GM12892 (cell line): ENCODE results near the gene KRTAP4-3. TPM values are rescaled to one million over a fixed set of nuclear protein-coding genes. Genes with fewer than 3 reads are reported as not detected.
"Not testable (repeated sequence)": the region's sequence is repeated elsewhere in the genome, so short reads cannot be mapped to it uniquely, and the experiment has no call there.

Experiments
- DNase-seq: peaks from one replicate; pipeline ENCODE4 v3.0.0; 2011; ENCODE audit not compliant: insufficient read length
- FAIRE-seq: peaks from 2 replicates; lab custom pipeline; 2011; peaks lifted over from hg19 to GRCh38; lab: Jason Lieb, UNC
- POLR2A ChIP-seq: IDR thresholded peaks from 2 replicates; pipeline ENCODE4 v1.6.1; 2011; ENCODE audit warnings: low read depth, low read length, control low read depth
- POLR2AphosphoS5 ChIP-seq: IDR thresholded peaks from 2 replicates; pipeline ENCODE4 v1.6.1; 2011; ENCODE audit warnings: low read depth, low read length, control low read depth
- TAF1 ChIP-seq: IDR thresholded peaks from 2 replicates; pipeline ENCODE4 v1.6.1; 2011; ENCODE audit warnings: low read depth, mild to moderate bottlenecking, control low read depth, low read length, borderline replicate concordance
- polyA plus RNA-seq: library from polyadenylated mRNA; unstranded; fragments of >200 nt; gene quantifications from one replicate; pipeline ENCODE4 v1.2.1, GENCODE V29; 2012; ENCODE audit warnings: missing spikeins, inconsistent platforms; ENCODE audit not compliant: missing spikeins

The KRTAP4-3 gene
- polyA plus RNA-seq, result not detected

DNA sequence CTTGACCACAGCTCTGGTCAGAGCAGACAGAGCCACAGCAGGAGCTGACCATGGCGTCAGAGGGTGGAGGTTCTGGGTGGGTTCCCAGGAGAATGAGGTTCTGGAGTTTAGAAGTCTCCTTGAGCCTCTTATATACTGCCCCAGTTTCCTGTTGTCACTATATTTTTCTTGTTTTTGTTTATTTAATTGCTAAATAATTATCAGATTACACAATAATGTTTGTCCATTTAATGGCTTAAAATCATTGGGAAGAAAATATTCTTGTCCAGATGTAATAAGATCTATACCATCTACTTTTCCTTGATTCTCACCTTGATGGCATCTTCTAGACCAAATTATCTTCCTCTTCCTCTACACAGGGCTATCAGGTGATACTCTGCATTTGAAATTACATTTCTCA lies at the start of gene KRTAP4-3:
Gene KRTAP4-3, minus strand, starts transcription at position 101 of the 400 bp plus-strand sequence. Its CDS starts 49 bp downstream, at position 52.
- DNase-seq, result no peak
- no peak for FAIRE-seq
- TF ChIP-seq POLR2A (no peak), POLR2AphosphoS5 (no peak), TAF1 (no peak)

DNA sequence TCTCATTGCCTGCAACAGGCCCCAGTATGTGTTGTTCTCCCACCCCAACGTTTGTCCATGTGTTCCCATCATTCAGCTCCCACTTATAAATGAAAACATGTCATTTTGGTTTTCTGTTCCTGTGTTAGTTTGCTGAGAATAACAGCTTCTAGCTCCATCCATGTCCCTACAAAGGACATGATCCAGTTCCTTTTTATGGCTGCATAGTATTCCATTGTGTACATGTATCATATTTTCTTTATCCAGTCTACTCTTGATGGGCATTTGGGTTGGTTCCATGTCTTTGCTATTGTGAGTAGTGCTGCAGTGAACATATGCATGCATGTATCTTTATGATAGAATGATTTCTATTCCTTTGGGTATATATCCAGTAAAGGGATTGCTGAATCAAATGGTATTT lies 47.7 kb upstream of the KRTAP4-3 start:
- TF ChIP-seq POLR2A (no peak), POLR2AphosphoS5 (no peak), TAF1 (no peak)
- FAIRE-seq (no peak), DNase-seq (no peak)

DNA sequence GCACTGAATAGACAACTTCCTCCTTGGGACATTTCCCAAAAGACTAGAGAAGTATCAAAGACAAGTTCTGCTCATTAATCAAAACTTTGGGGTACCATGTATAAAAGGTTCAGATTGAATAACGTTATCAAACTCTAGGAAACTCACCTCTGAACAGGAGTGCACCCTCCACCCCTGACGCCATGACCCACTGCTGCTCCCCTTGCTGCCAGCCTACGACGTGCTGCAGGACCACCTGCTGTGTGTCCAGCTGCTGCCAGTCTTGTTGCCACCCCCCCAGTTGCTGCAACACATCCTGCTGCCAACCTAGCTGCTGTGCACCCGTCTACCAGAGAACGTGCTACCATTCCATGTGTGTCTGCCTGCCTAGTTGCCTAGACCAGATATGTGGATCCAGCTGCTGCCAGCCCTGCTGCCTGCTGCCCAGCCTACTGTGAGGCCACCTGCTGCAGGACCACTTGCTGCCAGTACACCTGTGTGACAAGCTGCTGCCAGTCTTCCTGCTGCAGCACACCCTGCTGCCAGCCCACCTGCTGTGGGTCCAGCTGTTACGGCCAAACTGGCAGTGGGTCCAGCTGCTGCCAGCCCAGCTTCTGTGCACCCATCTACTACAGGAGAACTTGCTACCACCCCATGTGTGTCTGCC lies 44.6 kb upstream of the KRTAP4-3 start:
- DNase-seq (no peak), FAIRE-seq (no peak)
- TF ChIP-seq POLR2A, result no peak

DNA sequence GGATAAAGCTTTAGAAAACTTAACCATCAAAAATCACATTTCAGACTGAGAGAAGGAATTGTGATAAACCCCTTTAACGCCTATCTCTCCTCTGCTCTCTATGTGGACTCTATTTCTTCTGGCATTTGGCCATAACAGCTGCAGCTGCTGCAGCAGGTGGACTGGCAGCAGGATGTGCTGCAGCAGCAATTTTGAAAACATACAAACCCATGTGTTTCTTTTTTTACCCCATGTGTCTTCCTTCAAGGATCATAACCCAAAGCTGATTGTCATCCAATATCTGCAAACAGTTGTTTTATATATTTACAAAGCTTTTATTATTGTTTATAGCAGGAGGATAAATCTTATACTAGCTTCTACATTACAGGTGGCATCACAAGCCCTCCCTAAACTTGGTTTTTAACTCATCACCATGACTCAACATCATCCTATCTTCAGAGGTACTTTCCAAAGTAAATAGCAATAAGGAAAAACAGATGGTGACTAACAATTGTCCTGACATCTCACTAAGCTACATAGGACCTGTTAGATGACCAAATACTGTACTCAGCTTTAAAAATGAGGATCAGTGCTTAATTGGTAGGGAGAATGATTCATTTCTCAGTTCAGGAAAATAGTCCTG lies 43.9 kb upstream of the KRTAP4-3 start:
- no peak for TF ChIP-seq POLR2AphosphoS5
- DNase-seq (no peak), FAIRE-seq (no peak)

DNA sequence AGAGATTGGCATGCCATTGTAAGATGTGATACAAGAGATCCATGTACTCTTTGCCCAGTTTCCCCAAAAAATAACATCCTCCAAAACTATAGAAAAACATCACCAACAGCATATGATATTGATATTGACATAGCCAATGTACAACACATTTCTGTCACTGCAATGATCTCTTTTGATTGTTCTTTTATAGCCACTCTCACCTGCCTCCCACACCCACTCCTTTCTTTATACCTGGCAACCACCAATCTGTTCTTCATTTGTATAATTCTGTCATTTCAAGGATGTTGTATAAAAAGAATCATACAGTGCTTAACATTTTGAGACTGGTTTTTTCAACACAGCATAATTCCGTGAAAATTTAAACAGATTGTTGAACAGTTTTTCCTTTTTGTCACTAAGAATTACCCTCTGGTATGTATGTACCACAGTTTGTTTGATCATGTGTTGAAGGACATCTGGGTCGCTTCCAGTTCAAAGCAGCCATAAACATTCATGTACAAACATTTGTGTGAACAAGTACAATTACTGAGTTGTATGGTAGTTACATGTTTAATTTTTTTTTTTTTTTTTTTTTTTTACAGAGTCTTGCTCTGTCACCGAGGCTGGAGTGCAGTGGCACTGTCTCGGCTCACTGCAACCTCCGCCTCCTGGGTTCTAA lies 31.5 kb upstream of the KRTAP4-3 start:
- no peak for FAIRE-seq
- TF ChIP-seq TAF1, result no peak
- TF ChIP-seq POLR2AphosphoS5, result no peak
- TF ChIP-seq POLR2A, result no peak
- no peak for DNase-seq

DNA sequence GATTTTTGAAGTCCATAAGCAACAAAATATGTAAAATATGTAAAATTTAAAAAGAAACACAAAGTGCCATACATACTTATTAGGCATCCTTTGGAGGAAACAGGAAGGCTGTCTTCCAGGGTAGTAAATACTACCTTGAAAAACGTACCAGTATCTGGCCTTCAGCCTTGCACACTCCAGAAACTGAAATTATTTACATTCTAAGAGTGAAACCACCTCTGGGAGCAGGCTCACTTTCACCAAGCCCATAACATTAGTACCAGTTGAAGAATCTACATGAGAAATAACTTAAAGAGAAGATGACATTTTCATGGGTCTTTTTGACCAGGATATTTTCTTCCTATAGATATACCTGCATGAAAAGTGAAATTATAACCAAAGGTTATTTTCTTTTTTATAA lies 28.0 kb upstream of the KRTAP4-3 start:
- no peak for TF ChIP-seq POLR2AphosphoS5
- no peak for TF ChIP-seq TAF1
- no peak for TF ChIP-seq POLR2A
- DNase-seq (no peak), FAIRE-seq (no peak)

DNA sequence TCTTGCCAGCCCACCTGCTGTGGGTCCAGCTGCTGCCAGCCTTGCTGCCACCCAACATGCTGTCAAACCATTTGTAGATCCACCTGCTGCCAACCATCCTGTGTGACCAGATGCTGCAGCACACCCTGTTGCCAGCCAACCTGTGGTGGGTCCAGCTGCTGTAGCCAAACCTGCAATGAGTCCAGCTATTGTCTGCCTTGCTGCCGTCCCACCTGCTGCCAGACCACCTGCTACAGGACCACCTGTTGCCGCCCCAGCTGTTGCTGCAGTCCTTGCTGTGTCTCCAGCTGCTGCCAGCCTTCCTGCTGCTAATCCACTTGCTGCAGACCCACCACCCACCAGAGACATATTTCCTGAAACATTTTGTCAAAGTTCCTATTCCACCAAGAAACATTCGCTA lies 22.3 kb upstream of the KRTAP4-3 start:
- no peak for DNase-seq
- TF ChIP-seq TAF1, result no peak
- TF ChIP-seq POLR2A, result no peak
- no peak for TF ChIP-seq POLR2AphosphoS5
- no peak for FAIRE-seq

DNA sequence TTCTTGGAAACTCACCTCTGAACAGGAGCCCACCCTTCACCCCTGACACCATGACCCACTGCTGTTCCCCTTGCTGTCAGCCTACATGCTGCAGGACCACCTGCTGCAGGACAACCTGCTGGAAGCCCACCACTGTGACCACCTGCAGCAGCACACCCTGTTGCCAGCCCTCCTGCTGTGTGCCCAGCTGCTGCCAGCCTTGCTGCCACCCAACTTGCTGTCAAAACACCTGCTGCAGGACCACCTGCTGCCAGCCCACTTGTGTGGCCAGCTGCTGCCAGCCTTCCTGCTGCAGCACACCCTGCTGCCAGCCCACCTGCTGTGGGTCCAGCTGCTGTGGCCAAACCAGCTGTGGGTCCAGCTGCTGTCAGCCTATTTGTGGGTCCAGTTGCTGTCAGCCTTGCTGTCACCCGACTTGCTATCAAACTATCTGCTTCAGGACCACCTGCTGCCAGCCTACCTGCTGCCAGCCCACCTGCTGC lies 21.9 kb upstream of the KRTAP4-3 start, which contains the start of gene KRTAP9-1:
Gene KRTAP9-1, plus strand, starts transcription at position 51 of the 482 bp plus-strand sequence. Its CDS starts 0 bp downstream, at position 51.
- not testable (repeated sequence) for FAIRE-seq, DNase-seq

DNA sequence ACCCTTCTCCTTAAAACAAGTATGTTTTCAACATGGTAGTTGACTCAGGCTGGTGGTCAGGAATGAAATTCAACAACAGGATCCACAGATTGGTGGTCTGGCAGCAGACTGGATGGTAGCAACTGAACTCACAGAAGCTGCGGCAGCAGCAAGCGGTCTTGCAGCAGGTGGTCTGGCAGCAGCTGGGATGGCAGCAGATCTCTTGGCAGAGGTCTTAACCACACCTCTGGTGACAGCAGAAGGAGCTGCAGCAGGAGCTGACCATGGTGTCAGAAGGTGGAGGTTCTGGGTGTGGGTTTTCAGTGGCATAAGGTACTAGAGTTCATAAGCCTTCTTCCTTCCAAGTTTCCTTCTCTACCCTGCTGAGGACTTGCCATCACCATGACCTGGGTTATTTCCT lies 18.9 kb upstream of the KRTAP4-3 start:
- no peak for FAIRE-seq
- no peak for TF ChIP-seq POLR2AphosphoS5
- TF ChIP-seq TAF1, result no peak
- TF ChIP-seq POLR2A, result no peak
- DNase-seq, result no peak

DNA sequence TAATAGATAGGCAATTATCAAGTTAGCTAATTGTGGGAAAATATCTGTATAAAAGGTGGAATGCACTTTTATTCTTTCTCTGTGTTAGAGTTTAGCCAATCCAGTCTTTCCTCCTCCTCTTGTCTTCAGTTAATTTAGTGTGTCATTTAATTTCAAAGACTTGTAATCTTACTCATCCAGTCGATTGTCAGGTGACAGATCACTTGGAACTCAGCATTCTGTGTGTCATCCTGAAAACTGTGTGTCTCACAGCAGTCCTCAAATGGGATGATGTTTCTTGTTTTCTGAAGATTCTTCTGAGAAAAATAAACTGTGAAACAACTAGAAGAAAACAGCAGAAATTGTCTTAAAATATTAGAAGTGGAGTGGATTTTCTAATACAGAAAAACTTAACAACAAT lies 17.0 kb upstream of the KRTAP4-3 start:
- DNase-seq (no peak), FAIRE-seq (no peak)
- TF ChIP-seq POLR2AphosphoS5 (no peak), TAF1 (no peak), POLR2A (no peak)

DNA sequence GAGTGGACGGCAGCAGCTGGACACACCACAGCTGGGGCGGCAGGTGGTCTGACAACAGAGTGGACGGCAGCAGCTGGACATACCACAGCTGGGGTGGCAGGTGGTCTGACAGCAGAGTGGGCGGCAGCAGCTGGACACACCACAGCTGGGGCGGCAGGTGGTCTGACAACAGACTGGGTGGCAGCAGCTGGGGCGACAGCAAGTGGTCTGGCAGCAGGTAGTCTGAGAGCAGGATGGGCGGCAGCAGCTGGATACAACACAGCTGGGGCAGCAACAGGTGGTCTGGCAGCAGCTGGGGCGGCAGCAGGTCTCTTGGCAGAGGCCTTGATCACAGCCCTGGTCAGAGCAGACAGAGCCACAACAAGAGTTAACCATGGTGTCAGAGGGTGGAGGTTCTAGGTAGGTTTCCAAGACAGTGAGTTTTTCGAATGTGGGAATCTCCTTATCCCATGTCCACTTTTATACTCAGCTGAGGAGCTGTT lies 16.5 kb upstream of the KRTAP4-3 start, which contains the start of gene KRTAP4-1:
Gene KRTAP4-1, minus strand, starts transcription at position 432 of the 482 bp plus-strand sequence. Its CDS starts 57 bp downstream, at position 375.
- DNase-seq (no peak), FAIRE-seq (no peak)
- TF ChIP-seq POLR2A (no peak), POLR2AphosphoS5 (no peak), TAF1 (no peak)
